HG02798 (cell line): ENCODE measurements around the gene GYPB.
A peak's percentile ranks its signal among the peaks of the same experiment; 100 is the strongest.
"Not testable (repeated sequence)": the region's sequence is repeated elsewhere in the genome, so short reads cannot be mapped to it uniquely, and the experiment has no call there.

Experiments used
- ATAC-seq: cut with Tn5 transposase; IDR thresholded peaks from one replicate; pipeline ENCODE4 v1.9.1; 2021; ENCODE audit warnings: mild to moderate bottlenecking; ENCODE audit not compliant: unreplicated experiment, poor library complexity

Gene GYPB

GRCh38 chr4:144016057-144016605, 3.0 kb downstream of the GYPB start:
- ATAC-seq = not testable (repeated sequence)

GRCh38 chr4:144014808-144015207, 4.4 kb downstream of the GYPB start:
- no peak for ATAC-seq

DNA sequence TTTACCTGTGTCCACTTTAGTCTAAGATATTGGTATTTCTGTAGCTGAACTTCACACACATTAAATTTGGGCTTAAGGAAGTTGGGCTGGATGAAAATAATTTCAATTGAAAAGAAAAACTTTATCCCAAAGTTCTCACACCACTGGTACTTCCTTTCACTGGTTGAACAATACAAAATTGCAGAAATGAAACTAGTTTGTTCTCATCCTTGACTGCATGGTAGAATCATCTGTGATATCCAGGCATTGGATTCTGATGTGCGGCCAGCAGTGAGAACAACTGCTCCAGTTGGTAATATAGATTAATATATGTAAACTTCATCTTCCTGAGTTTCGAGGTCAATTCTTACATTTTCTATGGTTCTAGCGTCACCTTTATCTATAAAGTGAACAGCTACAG, 10.6 kb downstream of the GYPB start:
- ATAC-seq = not testable (repeated sequence)

GRCh38 chr4:144007960-144008359, 11.2 kb downstream of the GYPB start:
- not testable (repeated sequence) for ATAC-seq

- not testable (repeated sequence) for ATAC-seq
Measured at GRCh38 chr4:144006200-144006803, 12.9 kb downstream of the GYPB start.

DNA sequence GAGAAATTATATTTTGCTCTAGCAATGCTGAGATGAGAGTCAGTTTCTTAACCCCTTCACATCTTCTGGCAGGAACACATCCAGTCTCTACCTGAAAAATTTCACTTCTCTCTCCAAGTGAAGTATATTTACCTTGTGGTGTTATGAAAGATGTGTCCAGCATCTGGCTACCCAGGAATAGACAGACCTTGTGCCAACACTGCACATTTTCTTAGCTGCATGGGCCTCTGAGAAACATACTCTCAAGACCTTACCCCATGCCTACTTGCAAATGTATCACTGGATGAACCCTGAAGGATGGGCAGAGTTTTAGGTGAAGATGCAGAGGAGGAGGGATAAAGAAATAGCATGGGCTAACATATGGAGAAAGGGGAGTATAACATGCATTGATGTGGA, 13.6 kb downstream of the GYPB start:
- not testable (repeated sequence) for ATAC-seq

DNA sequence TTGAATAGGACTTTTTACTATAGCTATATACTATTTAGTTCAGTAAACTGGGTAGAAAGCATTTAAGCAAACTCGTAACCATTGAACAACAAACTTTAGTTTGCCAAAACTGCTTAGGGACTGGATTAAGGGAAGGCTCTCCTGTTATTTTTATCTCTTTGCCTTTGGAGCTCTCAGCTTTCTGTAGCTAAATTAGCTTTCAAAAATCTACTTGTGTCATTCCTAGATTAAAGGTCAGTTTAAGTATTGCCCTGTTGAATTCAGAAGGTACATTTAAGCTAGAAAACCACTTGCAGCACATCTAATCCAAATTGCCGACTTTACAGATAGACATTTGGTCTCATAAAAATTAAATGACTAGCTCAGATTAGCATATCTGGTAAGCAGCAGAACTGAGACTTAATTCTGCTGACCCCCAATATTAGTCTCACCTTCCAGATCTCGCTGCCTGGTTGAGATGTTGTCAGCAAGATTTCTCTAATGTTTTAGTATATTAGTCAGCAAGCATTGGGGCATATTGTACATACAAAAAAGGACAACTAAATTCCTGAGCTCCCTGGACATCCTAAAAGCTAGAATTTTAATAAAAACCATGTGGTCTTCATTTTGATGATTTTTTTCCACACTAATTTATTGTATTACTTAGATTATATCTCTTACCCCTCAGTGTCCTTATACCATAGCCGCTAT, 14.2 kb downstream of the GYPB start:
- not testable (repeated sequence) for ATAC-seq

DNA sequence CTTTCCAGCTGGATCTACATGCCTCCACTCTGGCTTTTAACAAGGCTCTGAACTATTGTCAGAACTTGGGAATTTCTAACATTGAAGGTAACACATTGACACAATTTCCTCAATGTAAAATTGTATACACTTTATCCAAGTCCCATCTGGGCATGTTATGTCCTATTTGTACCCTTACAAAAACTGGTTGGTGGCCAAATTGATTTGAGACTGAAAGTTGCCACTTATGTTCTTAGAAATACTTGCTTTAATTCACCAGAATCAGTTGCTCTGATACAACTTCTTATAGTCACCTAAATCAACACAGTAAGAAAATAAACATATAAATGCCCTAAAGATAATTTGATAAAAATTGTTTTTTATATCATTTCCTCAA, 15.3 kb downstream of the GYPB start:
- not testable (repeated sequence) for ATAC-seq

DNA sequence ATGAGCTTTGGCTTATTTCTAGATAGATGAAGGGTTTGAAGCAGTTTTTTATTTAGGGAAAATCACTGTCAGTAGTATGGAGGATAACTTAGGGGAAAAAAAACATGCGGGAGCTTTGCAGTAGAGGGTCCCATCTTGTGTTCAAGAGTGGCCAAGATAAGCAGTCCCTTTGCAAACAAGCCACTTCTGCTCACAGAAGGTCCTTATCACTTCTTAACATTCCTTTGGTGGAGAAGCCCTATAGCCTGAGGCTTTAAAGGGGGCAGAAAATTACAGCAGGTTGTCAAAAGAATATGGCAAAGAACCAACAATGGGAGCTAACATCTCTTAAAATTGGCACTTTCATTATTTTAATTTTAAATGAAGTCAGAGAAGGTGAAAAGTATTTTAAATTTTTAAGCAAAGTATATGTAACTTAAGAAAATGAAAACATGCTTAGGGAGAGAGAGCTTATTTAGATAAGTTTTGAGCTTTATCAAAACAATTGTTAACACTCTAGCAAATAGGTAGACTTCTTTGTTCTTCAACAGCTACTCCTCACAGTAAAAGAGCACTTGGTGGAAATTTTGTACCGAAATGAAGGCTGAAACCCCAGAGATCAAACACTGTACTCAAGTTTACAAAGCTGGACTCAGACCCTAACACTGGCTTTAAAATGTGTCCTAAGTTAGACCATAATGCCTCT, 15.8 kb downstream of the GYPB start:
- not testable (repeated sequence) for ATAC-seq

DNA sequence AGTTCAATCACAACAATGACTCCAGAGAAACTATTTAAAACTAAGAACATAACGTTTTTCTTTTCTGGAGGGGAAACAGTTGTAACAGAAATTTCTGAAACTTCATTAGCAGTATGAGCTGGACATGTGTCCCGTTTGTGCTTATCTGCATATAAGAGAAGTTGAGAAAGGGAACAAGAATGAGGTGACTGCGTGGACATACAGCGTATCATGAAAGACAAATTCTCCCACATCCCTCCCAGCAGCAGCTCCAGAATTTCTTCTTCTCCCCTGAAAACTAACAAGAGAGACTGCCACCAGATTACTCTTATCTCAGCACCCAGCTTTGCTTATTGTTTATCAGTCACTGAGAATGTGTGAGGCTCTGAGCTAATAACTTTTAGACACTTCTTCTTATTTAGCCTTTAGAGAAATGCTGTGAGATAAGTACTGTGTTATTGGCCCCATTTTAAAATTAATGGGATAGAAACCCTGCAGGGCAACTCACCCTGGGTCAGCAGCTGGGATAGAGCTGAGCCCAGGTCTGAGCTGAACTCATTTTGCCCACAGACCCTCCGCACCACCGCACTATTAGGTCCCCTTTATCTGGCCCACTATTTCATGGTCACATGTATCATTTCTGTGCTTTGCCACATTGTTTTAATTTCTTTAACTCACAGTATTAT, 18.7 kb downstream of the GYPB start:
- not testable (repeated sequence) for ATAC-seq

GRCh38 chr4:143996193-143996592, 23.0 kb downstream of the GYPB start:
- ATAC-seq = not testable (repeated sequence)

DNA sequence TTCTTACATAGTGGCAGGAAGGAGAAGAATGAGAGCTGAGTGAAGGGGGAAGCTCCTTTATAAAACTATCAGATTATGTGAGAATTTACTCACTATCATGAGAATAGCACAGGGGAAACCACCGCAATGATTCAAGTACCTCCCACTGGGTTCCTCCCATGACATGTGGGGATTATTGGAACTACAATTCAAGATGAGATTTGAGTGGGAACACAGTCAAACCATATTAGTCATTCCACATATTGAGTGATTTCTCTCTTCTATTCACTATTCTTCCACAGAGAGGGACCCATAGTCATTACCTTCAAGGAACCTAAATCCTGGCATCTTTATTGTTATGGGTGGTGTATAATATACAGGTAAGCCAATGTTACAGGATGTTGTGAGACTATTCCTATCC, 27.4 kb downstream of the GYPB start:
- ATAC-seq = not testable (repeated sequence)

GRCh38 chr4:143990717-143991116, 28.5 kb downstream of the GYPB start:
- ATAC-seq = not testable (repeated sequence)

DNA sequence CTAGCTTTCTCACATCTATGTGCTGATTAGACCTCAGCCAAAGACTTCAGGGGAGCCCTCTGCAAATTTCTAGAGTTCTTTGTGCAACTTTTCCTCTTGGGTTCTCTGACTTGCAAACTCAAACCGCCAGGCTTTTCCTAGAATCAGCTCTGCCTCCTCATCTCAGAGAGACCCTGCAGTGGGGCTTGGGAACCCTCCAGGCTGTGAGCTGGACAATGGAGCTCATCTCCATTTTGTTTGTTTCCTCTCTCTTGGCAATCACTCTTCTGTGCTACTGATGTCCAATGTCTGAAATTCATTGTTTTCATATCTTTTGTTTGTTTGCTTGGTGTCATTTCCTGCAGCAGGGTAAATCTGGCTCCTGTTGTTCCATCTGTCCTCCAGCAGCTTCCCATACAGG, 33.0 kb downstream of the GYPB start:
- ATAC-seq = no peak

GRCh38 chr4:143980776-143981175, 38.4 kb downstream of the GYPB start:
- ATAC-seq = peak; percentile 50

DNA sequence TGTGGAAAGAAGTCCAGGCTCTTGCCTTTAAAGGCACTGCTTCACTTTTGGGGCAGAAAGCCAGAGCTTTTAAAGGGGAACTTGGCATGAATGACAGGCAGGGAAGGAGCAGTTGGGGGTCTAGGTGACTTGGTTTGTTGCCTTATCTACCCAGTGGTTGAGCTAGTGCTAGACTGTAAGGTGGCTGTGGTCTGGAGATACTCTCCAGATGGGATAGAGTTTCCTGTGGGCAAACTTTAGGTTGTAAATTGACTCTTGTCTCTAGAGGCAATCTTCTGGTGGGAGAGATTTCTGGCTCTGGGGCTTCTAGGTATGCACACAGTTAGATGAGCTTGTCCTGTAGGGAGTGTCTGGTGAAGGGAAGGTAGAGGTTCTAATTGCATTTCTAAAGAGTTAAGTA, 43.7 kb downstream of the GYPB start:
- not testable (repeated sequence) for ATAC-seq

DNA sequence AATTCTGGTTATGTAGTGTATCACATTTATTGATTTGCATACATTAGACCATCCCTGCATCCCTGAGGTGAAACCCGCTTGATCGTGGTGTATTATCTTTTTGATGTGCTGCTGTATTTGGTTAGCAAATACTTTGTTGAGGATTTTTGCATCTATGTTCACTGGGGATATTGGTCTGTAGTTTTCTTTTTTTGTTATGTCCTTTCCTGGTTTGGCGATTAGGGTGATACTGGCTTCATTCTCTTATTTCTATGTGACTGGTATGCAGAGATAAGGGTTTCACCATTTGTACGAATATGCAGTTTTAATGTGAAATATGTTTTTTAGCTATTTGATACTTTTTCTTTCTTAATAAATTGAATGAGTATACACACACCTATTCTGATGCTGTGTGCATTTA, 45.2 kb downstream of the GYPB start:
- not testable (repeated sequence) for ATAC-seq

DNA sequence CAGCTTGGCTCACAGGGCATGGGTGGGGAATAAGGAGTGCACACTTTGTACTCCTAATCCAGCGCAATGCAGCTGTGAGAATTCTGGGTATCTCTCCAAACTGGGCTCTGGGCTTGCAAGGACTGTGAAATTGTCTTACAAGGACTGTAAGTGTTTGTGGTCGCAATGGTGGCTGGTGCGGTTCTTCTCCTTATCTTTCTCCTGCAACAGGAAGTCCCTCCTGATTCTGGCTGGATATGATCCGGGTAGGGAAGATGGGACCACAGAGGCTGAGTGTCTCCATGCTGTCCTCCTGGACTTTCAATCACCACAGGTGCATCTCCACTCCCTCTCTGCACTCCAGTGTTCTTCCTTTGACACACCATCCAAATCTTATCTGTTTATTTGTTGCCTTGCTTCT, 58.1 kb downstream of the GYPB start:
- no peak for ATAC-seq

- ATAC-seq = not testable (repeated sequence)
Measured at GRCh38 chr4:143955306-143955705, 63.9 kb downstream of the GYPB start.

DNA sequence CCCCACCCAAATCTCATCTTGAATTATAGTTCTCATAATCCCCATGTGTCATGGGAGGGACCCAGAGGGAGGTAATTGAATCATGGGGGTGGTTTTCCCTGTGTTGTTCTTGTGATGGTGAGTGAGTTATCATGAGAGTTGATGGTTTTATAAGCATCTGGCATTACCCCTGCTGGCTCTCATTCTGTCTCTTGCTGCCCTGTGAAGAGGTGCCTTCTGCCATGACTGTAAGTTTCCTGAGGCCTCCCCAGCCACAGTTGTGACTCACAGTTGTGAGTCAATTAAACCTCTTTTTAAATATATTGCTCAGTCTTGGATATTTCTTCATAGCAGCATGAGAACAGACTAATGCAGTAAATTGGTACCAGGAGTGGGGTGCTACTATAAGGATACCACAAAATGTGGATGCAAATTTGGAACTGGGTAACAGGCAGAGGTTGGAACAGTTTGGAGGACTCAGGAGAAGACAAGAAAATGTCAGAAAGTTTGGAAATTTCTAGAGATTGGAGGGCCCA, 67.7 kb downstream of the GYPB start:
- ATAC-seq = not testable (repeated sequence)
